Right ventricle myocardium superior (tissue), 1 donor: ENCODE data around the gene LOXL4. TPM values are rescaled to one million over a fixed set of nuclear protein-coding genes. Genes with fewer than 3 reads are reported as not detected.

Source experiments
- ATAC-seq: fragments of 200-7000 bp; cut with Tn5 transposase; one replicate; pipeline ENCODE4 v1.9.1; 2020; ENCODE audit warnings: mild to moderate bottlenecking; ENCODE audit not compliant: poor library complexity
- DNase-seq: peaks from one replicate; pipeline ENCODE4 v3.0.0-alpha.2; 2020
- intact Hi-C: fragments of 100-400 bp; cut with DNase I; formaldehyde crosslinking; loops from one replicate; pipeline ENCODE4 v1.11.2; 2022
- total RNA-seq: library from RNA; stranded (reverse); fragmentation: NEBNext Ultra II Directional; extraction: Animal tissue kit (Norgen Biotek cat#: 25700); gene quantifications from one replicate; pipeline ENCODE4 v1.2.1, GENCODE V29; 2021
- donor health status: DM: no; HTN: yes; CAD: no; lungs with severe emphysema.

The LOXL4 gene
- total RNA-seq, 1 donor from 2014 or later = 0.51 TPM

GRCh38 chr10:98268694-98269431, 869 bp upstream of the LOXL4 start:
- ATAC-seq = peak; percentile 2
- intact Hi-C loops = loop anchor here (5.0 kb wide), 1 partner anchor 38 kb away; no protein-coding TSS in a partner anchor
- DNase-seq = no peak

GRCh38 chr10:98267069-98267893, 713 bp downstream of the LOXL4 start:
- peak; percentile 6 for ATAC-seq
- no peak for DNase-seq
- intact Hi-C loops = loop anchor here (5.0 kb wide), 1 partner anchor 40 kb away; no protein-coding TSS in a partner anchor

GRCh38 chr10:98266647-98267046, 1.3 kb downstream of the LOXL4 start:
- intact Hi-C loops = loop anchor here (5.0 kb wide), 1 partner anchor 41 kb away; no protein-coding TSS in a partner anchor
- ATAC-seq = no peak
- no peak for DNase-seq

- ATAC-seq = no peak
- DNase-seq = no peak
- intact Hi-C loops = loop anchor here (5.0 kb wide), 1 partner anchor 42 kb away; no protein-coding TSS in a partner anchor
These were observed 2.3 kb downstream of the LOXL4 start for GRCh38 chr10:98265403-98266378.

- intact Hi-C loops = loop anchor here (5.0 kb wide), 1 partner anchor 43 kb away; no protein-coding TSS in a partner anchor
- no peak for ATAC-seq
- no peak for DNase-seq
These were observed 3.5 kb downstream of the LOXL4 start for GRCh38 chr10:98264378-98265065.

- ATAC-seq (no peak), DNase-seq (no peak)
- intact Hi-C loops = no loop called here
These were observed 4.9 kb downstream of the LOXL4 start for GRCh38 chr10:98263088-98263487.

GRCh38 chr10:98262571-98262970, 5.4 kb downstream of the LOXL4 start:
- DNase-seq (peak; percentile 81), ATAC-seq (peak; percentile 87)
- intact Hi-C loops = no loop called here

GRCh38 chr10:98261436-98262277, 6.3 kb downstream of the LOXL4 start:
- no peak for DNase-seq
- intact Hi-C loops = no loop called here
- ATAC-seq = no peak

GRCh38 chr10:98260752-98261151, 7.2 kb downstream of the LOXL4 start:
- intact Hi-C loops = no loop called here
- no peak for DNase-seq
- ATAC-seq = no peak

GRCh38 chr10:98260350-98260749, 7.6 kb downstream of the LOXL4 start:
- intact Hi-C loops = no loop called here
- ATAC-seq (no peak), DNase-seq (no peak)

GRCh38 chr10:98259606-98260315, 8.2 kb downstream of the LOXL4 start:
- intact Hi-C loops = no loop called here
- ATAC-seq (no peak), DNase-seq (no peak)

- ATAC-seq (no peak), DNase-seq (no peak)
- intact Hi-C loops = no loop called here
These were observed 9.1 kb downstream of the LOXL4 start for GRCh38 chr10:98258683-98259454.

GRCh38 chr10:98257961-98258360, 10.0 kb downstream of the LOXL4 start:
- intact Hi-C loops = no loop called here
- ATAC-seq (no peak), DNase-seq (no peak)

- intact Hi-C loops = no loop called here
- DNase-seq = no peak
These were observed 10.8 kb downstream of the LOXL4 start for GRCh38 chr10:98257198-98257597.

GRCh38 chr10:98256692-98257091, 11.3 kb downstream of the LOXL4 start:
- intact Hi-C loops = no loop called here
- DNase-seq (no peak), ATAC-seq (no peak)

More at GRCh38 chr10:98257198-98257597, 10.8 kb downstream of the LOXL4 start:
- ATAC-seq = no peak
